ENCODE data around the gene PCSK2.

Gene PCSK2

DNA sequence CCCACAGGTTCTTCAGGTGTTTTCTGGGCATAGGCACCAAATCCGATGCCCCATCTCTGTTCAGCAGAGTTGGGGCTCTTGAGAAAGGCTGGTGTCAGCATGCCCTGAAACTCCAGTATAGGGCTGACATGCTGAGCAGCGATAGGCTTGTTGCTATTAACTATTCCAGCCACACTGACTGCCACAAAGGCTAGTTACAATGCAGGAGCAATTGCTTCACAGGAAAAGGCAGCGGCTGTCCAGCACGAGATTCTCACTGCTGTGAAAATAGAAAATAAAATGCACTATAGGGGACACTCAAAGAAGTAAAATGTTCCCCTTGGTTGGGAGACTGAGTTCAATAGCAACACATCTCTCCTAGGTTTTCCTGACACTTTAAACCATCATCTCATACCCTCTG lies 191.9 kb downstream of the PCSK2 start:
- H3K27me3 ChIP-seq (replicated peaks; ENCODE audit: control insufficient read depth, insufficient read depth, low read length), result no peaks in the 10 kb centered on the region; the same call in 1 of the 2 replicates
- DNase-seq (ENCODE audit: extremely low read depth, insufficient read length), result no peak
- TF ChIP-seq, protein P1, sequence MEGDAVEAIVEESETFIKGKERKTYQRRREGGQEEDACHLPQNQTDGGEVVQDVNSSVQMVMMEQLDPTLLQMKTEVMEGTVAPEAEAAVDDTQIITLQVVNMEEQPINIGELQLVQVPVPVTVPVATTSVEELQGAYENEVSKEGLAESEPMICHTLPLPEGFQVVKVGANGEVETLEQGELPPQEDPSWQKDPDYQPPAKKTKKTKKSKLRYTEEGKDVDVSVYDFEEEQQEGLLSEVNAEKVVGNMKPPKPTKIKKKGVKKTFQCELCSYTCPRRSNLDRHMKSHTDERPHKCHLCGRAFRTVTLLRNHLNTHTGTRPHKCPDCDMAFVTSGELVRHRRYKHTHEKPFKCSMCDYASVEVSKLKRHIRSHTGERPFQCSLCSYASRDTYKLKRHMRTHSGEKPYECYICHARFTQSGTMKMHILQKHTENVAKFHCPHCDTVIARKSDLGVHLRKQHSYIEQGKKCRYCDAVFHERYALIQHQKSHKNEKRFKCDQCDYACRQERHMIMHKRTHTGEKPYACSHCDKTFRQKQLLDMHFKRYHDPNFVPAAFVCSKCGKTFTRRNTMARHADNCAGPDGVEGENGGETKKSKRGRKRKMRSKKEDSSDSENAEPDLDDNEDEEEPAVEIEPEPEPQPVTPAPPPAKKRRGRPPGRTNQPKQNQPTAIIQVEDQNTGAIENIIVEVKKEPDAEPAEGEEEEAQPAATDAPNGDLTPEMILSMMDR (IDR thresholded peaks at IDR 0.05; ENCODE audit: insufficient read depth, low read length, poor library complexity, severe bottlenecking), result no peak
- H3K4me3 ChIP-seq (replicated peaks; ENCODE audit: low read depth, low read length), result no peak overlapping the region
- H3K36me3 ChIP-seq (ENCODE audit: control insufficient read depth, insufficient read depth, low read length), result no peaks in the 10 kb centered on the region

DNA sequence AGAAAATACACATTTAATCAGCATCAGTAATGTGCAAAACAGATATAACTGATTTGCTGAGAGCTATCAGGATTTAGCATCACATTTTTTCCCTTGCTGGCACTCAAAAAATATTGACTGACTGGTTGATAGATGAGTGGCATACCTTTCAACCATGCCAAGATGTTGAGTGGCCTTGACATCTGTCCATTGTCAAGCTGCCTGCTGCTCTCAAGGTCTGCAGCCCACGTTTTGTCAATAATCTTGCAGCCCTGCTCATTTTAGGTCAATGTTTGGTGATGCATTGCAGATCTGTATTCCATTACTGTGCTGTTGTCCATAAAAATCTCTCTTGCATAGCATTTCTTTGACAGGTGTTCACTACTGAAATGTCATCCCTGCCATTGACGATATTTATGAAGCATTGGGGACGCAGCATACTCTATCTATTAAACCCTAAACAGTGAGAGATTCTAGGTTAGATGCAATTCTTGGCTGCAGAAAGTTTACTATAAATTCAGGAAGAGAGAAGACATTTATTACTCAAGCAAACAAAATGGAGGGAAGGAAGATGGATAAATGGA lies 192.7 kb downstream of the PCSK2 start:
- Histone ChIP-seq H3K4me3 (replicated peaks; ENCODE audit: low read depth, low read length) (no peak overlapping the region), H3K27me3 (replicated peaks; ENCODE audit: control insufficient read depth, insufficient read depth, low read length) (no peaks in the 10 kb centered on the region; the same call in 1 of the 2 replicates), H3K36me3 (ENCODE audit: control insufficient read depth, insufficient read depth, low read length) (no peaks in the 10 kb centered on the region)
- TF ChIP-seq, protein P1 (IDR thresholded peaks at IDR 0.05; ENCODE audit: insufficient read depth, low read length, poor library complexity, severe bottlenecking), result no peak
- DNase-seq (ENCODE audit: extremely low read depth, insufficient read length), result no peak

DNA sequence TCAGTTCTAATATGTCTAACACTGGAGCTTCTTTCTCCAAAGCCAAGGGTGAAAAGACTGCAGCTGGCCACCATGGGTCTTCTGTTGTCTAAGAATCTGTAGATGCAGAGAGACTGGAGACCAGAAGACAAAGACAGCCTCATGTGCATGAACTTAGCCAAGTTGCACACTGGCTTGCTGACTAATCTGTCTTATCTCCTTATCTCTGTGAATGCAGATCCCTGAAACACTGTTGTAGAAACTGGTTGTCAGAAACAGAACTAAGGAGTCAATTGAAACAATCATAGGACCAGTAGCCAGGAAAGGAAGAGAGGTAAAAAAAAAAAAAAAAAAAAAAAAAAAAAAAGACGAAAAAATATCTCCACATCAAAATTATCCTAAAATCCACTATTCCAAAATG lies 194.7 kb downstream of the PCSK2 start:
- no peak for DNase-seq (ENCODE audit: extremely low read depth, insufficient read length)
- no peaks in the 10 kb centered on the region; the same call in 1 of the 2 replicates for H3K27me3 ChIP-seq (replicated peaks; ENCODE audit: control insufficient read depth, insufficient read depth, low read length)
- H3K4me3 ChIP-seq (replicated peaks; ENCODE audit: low read depth, low read length), result no peak overlapping the region
- TF ChIP-seq, protein P1 (IDR thresholded peaks at IDR 0.05; ENCODE audit: insufficient read depth, low read length, poor library complexity, severe bottlenecking), result no peak
- no peaks in the 10 kb centered on the region for H3K36me3 ChIP-seq (ENCODE audit: control insufficient read depth, insufficient read depth, low read length)

DNA sequence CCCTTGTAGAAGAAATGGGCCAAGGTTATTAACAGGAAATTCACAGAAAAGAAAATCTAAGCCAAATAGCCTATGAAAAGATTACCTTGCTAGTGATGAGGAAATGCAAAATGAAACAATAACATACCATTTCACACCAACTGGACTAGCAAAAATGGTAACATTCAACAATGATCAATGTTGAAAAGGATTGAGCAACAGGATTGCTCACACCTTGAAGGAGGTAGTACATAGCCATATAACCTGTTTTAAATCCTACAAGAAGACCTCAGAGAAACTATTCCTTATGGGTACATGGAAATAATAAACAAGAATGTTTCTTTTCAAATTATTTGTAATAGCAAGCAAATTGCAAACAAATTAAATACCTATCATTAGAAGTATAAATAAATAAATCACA lies 196.9 kb downstream of the PCSK2 start:
- no peaks in the 10 kb centered on the region for H3K36me3 ChIP-seq (ENCODE audit: control insufficient read depth, insufficient read depth, low read length)
- H3K27me3 ChIP-seq (replicated peaks; ENCODE audit: control insufficient read depth, insufficient read depth, low read length), result no peaks in the 10 kb centered on the region; the same call in 1 of the 2 replicates
- no peak overlapping the region for H3K4me3 ChIP-seq (replicated peaks; ENCODE audit: low read depth, low read length)
- TF ChIP-seq, protein P1 (IDR thresholded peaks at IDR 0.05; ENCODE audit: insufficient read depth, low read length, poor library complexity, severe bottlenecking), result no peak
- DNase-seq (ENCODE audit: extremely low read depth, insufficient read length), result no peak

DNA sequence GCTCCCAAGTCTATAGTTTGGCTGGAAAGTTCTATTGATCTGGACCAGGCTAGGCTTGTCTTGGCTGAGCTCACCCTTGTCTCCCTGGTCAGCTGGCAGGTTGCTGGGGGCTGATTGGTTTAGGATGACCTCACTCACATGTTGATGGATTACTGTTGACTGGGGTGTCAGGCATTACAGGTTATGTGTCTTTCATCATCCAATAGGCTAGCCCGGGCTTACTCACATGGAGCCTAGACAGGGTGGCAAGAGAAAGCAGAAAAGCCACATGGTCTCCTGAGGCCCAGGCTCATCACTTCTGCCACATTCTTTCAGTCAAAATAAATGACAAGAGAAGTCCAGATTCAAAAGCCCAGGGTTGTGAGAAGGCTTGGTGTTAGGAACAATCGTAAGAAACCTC lies 200.8 kb downstream of the PCSK2 start:
- H3K27me3 ChIP-seq (replicated peaks; ENCODE audit: control insufficient read depth, insufficient read depth, low read length), result no peaks in the 10 kb centered on the region
- H3K4me3 ChIP-seq (replicated peaks; ENCODE audit: low read depth, low read length), result no peak overlapping the region
- TF ChIP-seq, protein P1 (IDR thresholded peaks at IDR 0.05; ENCODE audit: insufficient read depth, low read length, poor library complexity, severe bottlenecking), result no peak
- H3K36me3 ChIP-seq (ENCODE audit: control insufficient read depth, insufficient read depth, low read length), result no peaks in the 10 kb centered on the region
- DNase-seq (ENCODE audit: extremely low read depth, insufficient read length), result no peak
